Measurements from ENCODE around the gene FRAS1.

GRCh38 chr4:78578674-78579425 lies 521.7 kb downstream of the FRAS1 start:
- TF ChIP-seq CTCF (IDR thresholded peaks at IDR 0.05) (no peak), POLR2A (IDR thresholded peaks at IDR 0.05) (no peak)

Measured in heart left ventricle (tissue), 13 donors.